H1 (cell line): Measurements from ENCODE around the gene NEDD9. TPM values are rescaled to one million over a fixed set of nuclear protein-coding genes. Genes with fewer than 3 reads are reported as not detected.

Experiments used
- CTCF ChIA-PET: fragments of 300-600 bp; sonication (Branson Sonifier 250); formaldehyde crosslinking; loops from one replicate; lab custom pipeline; 2021; ENCODE audit not compliant: partially characterized antibody; lab: Charles Lee
- POLR2A ChIA-PET: fragments of 300-600 bp; sonication (Branson Sonifier 250); formaldehyde crosslinking; loops from one replicate; lab custom pipeline; 2021; ENCODE audit warnings: inconsistent platforms; ENCODE audit not compliant: partially characterized antibody; lab: Charles Lee
- DNase-seq, 2 experiments: peaks; one replicate each; pipeline versions ENCODE4 v3.0.0 to v3.0.0-alpha.2; 2010 to 2022; ENCODE audit warnings: low spot score in 2 of 2, low read depth in 1 of 2, mixed read lengths in 1 of 2
- FAIRE-seq: peaks from 2 replicates; lab custom pipeline; 2011; peaks lifted over from hg19 to GRCh38; lab: Jason Lieb, UNC
- H2AFZ ChIP-seq: 2 replicates; pipeline ENCODE4 v1.8.1; 2012; ENCODE audit warnings: low read length, inconsistent platforms
- H2AK5ac ChIP-seq: 2 replicates; pipeline ENCODE4 v1.6.1; 2013; ENCODE audit warnings: low read depth, low read length
- H2BK120ac ChIP-seq: replicated peaks from 2 replicates; pipeline ENCODE3; 2013; ENCODE audit warnings: low read depth, low read length, inconsistent platforms
- H2BK12ac ChIP-seq: 2 replicates; pipeline ENCODE4 v1.6.1; 2013; ENCODE audit warnings: low read depth, low read length
- H2BK15ac ChIP-seq: 2 replicates; pipeline ENCODE4 v1.6.1; 2013; ENCODE audit warnings: low read length
- H2BK20ac ChIP-seq: 2 replicates; pipeline ENCODE4 v1.6.1; 2013; ENCODE audit warnings: low read length
- H2BK5ac ChIP-seq: 2 replicates; pipeline ENCODE4 v1.6.1; 2013; ENCODE audit warnings: low read depth, low read length
- H3K14ac ChIP-seq: 2 replicates; pipeline ENCODE4 v1.6.1; 2013; ENCODE audit warnings: inconsistent platforms; ENCODE audit not compliant: insufficient read length
- H3K18ac ChIP-seq: 2 replicates; pipeline ENCODE4 v1.6.1; 2013; ENCODE audit warnings: low read length; ENCODE audit errors: extremely low read depth
- H3K23ac ChIP-seq: 2 replicates; pipeline ENCODE4 v1.6.1; 2013; ENCODE audit warnings: inconsistent platforms; ENCODE audit not compliant: insufficient read length
- H3K23me2 ChIP-seq: 2 replicates; pipeline ENCODE4 v1.6.1; 2013; ENCODE audit warnings: low read depth, low read length
- H3K27ac ChIP-seq: 2 replicates; pipeline ENCODE4 v1.6.1; 2011; ENCODE audit warnings: low read depth, low read length, inconsistent platforms
- H3K27me3 ChIP-seq, 4 experiments: replicated peaks in 1 of 4; 1 replicate in 1 of 4; 2 replicates in 3 of 4; pipeline versions ENCODE4 v1.6.1 to v1.8.1; 2011 to 2013; ENCODE audit warnings: low read length in 3 of 4, mild to moderate bottlenecking in 3 of 4, inconsistent platforms in 2 of 4, mixed read lengths in 2 of 4, moderate library complexity in 1 of 4; ENCODE audit not compliant: control insufficient read depth in 3 of 4, insufficient read depth in 3 of 4; ENCODE audit errors: extremely low read depth in 1 of 4
- H3K36me3 ChIP-seq, 4 experiments: 2 replicates each; pipeline versions ENCODE4 v1.6.1 to v1.8.1; 2011 to 2013; ENCODE audit warnings: mild to moderate bottlenecking in 4 of 4, low read length in 3 of 4, moderate library complexity in 2 of 4, control low read depth in 1 of 4, inconsistent platforms in 1 of 4; ENCODE audit not compliant: insufficient read depth in 4 of 4, control insufficient read depth in 2 of 4
- H3K4ac ChIP-seq: replicated peaks from 2 replicates; pipeline ENCODE3; 2013; ENCODE audit warnings: low read length, low read depth, mixed read lengths, inconsistent platforms; ENCODE audit not compliant: insufficient read length
- H3K4me1 ChIP-seq, 4 experiments: replicated peaks in 1 of 4; 1 replicate in 1 of 4; 2 replicates in 3 of 4; pipeline versions ENCODE4 v1.6.1 to v1.8.1; 2011 to 2013; ENCODE audit warnings: low read length in 3 of 4, inconsistent platforms in 2 of 4, mixed read lengths in 1 of 4; ENCODE audit not compliant: insufficient read depth in 4 of 4, control insufficient read depth in 3 of 4
- H3K4me2 ChIP-seq, 2 experiments: 2 replicates each; pipeline versions ENCODE4 v1.6.1 to v1.8.1; 2011 to 2013; ENCODE audit warnings: low read depth in 2 of 2, low read length in 2 of 2, control low read depth in 1 of 2, inconsistent platforms in 1 of 2, mild to moderate bottlenecking in 1 of 2; ENCODE audit not compliant: insufficient read depth in 1 of 2
- H3K4me3 ChIP-seq, 4 experiments: fragments of 200-600, 300-600 bp in 1 of 4; sonication (generic), shearing (Covaris generic), sonication (Bioruptor Twin) in 1 of 4; 2 replicates each; pipeline versions ENCODE4 v1.5.1 to v1.8.1; 2011 to 2016; ENCODE audit warnings: low read length in 4 of 4, low read depth in 3 of 4, control low read depth in 2 of 4, inconsistent platforms in 2 of 4, mild to moderate bottlenecking in 2 of 4, mixed read lengths in 1 of 4, moderate library complexity in 1 of 4; ENCODE audit not compliant: insufficient read depth in 2 of 4; ENCODE audit errors: extremely low read depth in 1 of 4
- H3K56ac ChIP-seq: replicated peaks from 2 replicates; pipeline ENCODE3; 2013; ENCODE audit warnings: low read depth, mild to moderate bottlenecking, mixed read lengths, low read length, inconsistent platforms; ENCODE audit not compliant: insufficient read length
- H3K79me1 ChIP-seq: 2 replicates; pipeline ENCODE4 v1.6.1; 2013; ENCODE audit warnings: low read depth, low read length, control low read depth
- H3K79me2 ChIP-seq, 2 experiments: 2 replicates each; pipeline versions ENCODE4 v1.6.1 to v1.8.1; 2012 to 2013; ENCODE audit warnings: low read length in 2 of 2, mild to moderate bottlenecking in 2 of 2, inconsistent platforms in 1 of 2; ENCODE audit not compliant: insufficient read depth in 2 of 2, control insufficient read depth in 1 of 2
- H3K9ac ChIP-seq, 4 experiments: replicated peaks in 1 of 4; 1 replicate in 1 of 4; 2 replicates in 3 of 4; pipeline versions ENCODE4 v1.6.1 to v1.8.1; 2011 to 2013; ENCODE audit warnings: low read depth in 3 of 4, low read length in 3 of 4, control low read depth in 2 of 4, mild to moderate bottlenecking in 2 of 4, moderate library complexity in 2 of 4, inconsistent platforms in 1 of 4; ENCODE audit errors: extremely low read depth in 1 of 4
- H3K9me3 ChIP-seq, 2 experiments: 2 replicates each; pipeline versions ENCODE4 v1.6.1 to v1.8.1; 2012 to 2013; ENCODE audit warnings: mild to moderate bottlenecking in 2 of 2, moderate library complexity in 2 of 2, control low read depth in 1 of 2, inconsistent platforms in 1 of 2, low read depth in 1 of 2, low read length in 1 of 2, mixed read lengths in 1 of 2; ENCODE audit not compliant: insufficient read depth in 2 of 2
- H4K20me1 ChIP-seq, 2 experiments: replicated peaks in 1 of 2; 2 replicates each; pipeline versions ENCODE3 to v1.8.1; 2011 to 2013; ENCODE audit warnings: inconsistent platforms in 2 of 2, low read length in 2 of 2, mild to moderate bottlenecking in 1 of 2; ENCODE audit not compliant: insufficient read depth in 2 of 2, control insufficient read depth in 1 of 2
- H4K5ac ChIP-seq: 2 replicates; pipeline ENCODE4 v1.6.1; 2013; ENCODE audit warnings: low read length, low read depth, mixed read lengths, inconsistent platforms; ENCODE audit not compliant: insufficient read length
- H4K8ac ChIP-seq: 2 replicates; pipeline ENCODE4 v1.8.0; 2013; ENCODE audit warnings: mild to moderate bottlenecking, moderate library complexity, low read length, inconsistent platforms; ENCODE audit not compliant: insufficient read depth; ENCODE audit errors: extremely low read depth
- H4K91ac ChIP-seq: replicated peaks from 2 replicates; pipeline ENCODE3; 2013; ENCODE audit warnings: low read length, mixed read lengths, inconsistent platforms; ENCODE audit not compliant: insufficient read length
- ATF3 ChIP-seq: IDR thresholded peaks from 2 replicates; pipeline ENCODE4 v1.6.1; 2011; ENCODE audit warnings: low read depth, mild to moderate bottlenecking, low read length; ENCODE audit not compliant: insufficient read depth
- MAX ChIP-seq: IDR thresholded peaks from 2 replicates; pipeline ENCODE4 v1.6.1; 2012; ENCODE audit warnings: inconsistent platforms
- POLR2A ChIP-seq, 2 experiments: IDR thresholded peaks; 1 replicate in 1 of 2; 2 replicates in 1 of 2; pipeline ENCODE4 v1.6.1; 2011; ENCODE audit warnings: low read depth in 2 of 2, low read length in 2 of 2, mild to moderate bottlenecking in 2 of 2; ENCODE audit errors: control extremely low read depth in 1 of 2
- TCF12 ChIP-seq: IDR thresholded peaks from 2 replicates; pipeline ENCODE4 v1.6.1; 2011; ENCODE audit warnings: low read depth, mild to moderate bottlenecking, low read length
- WGBS, 2 experiments: shearing (Covaris generic) in 1 of 2; methylation state at CpG; one replicate each; pipeline versions ENCODE4 v1.1.6 to v1.1.7; 2013 to 2015; ENCODE audit warnings: low lambda C conversion rate in 2 of 2, mixed read lengths in 2 of 2, inconsistent platforms in 1 of 2, low coverage in 1 of 2, missing lambda C conversion rate in 1 of 2; ENCODE audit not compliant: insufficient replicate concordance in 2 of 2, insufficient coverage in 1 of 2, insufficient read length in 1 of 2; ENCODE audit errors: extremely low coverage in 1 of 2, missing lambda C conversion rate in 1 of 2; 5-methylcytosine and 5-hydroxymethylcytosine counted together
- polyA plus RNA-seq, 7 experiments: library from polyadenylated mRNA; depleted of rRNA in 3 of 7; stranded (reverse) in 5 of 7; unstranded in 2 of 7; fragments of >200 nt in 5 of 7; fragments of 200-250 nt in 2 of 7; gene quantifications; 1 replicate in 5 of 7; 2 replicates in 1 of 7; 4 replicates in 1 of 7; pipeline versions ENCODE4 v1.2.1 to v1.2.3, GENCODE V29; 2011 to 2013; ENCODE audit warnings: missing spikeins in 2 of 7, mixed read lengths in 2 of 7
- total RNA-seq: library from RNA; stranded (reverse); fragmentation: NEBNext Ultra II Directional; extraction: Animal tissue kit (Norgen Biotek cat#: 25700); gene quantifications from 2 replicates; pipeline ENCODE4 v1.2.1, GENCODE V29; 2021

The NEDD9 gene
- total and polyA plus RNA-seq, 2 of the 8 experiments (the other 6 are each of a cell fraction or from before 2014, with no cell fraction given), result 3.6 to 12.0 TPM

- no peak for FAIRE-seq
- Histone ChIP-seq H3K79me1 (no peaks in the 10 kb centered on the region), H4K91ac (no peak overlapping the region), H2AFZ (0 out of 2 replicates have a peak overlapping the region, but pooled peaks have one; percentile 9), H2BK12ac (no peak overlapping the region), H3K27me3 (peaks cover 0 to 7% (median 5%) of the 10 kb centered on the region in 4 experiments; a peak in 4 of 7 replicates), H2AK5ac (no peak overlapping the region), H3K9ac (no peak overlapping the region), H4K20me1 (no peaks in the 10 kb centered on the region), H4K8ac (no peak overlapping the region; the same call in 1 of the 2 replicates), H3K79me2 (no peaks in the 10 kb centered on the region), H3K4me3 (no peak overlapping the region), H2BK5ac (no peak overlapping the region), H3K9me3 (peaks cover 0 to 3% of the 10 kb centered on the region in 2 experiments; a peak in 2 of 4 replicates), H3K4ac (no peak overlapping the region), H2BK120ac (no peak overlapping the region), H2BK20ac (no peak overlapping the region), H3K4me1 (peaks cover 0 to 6% (median 1%) of the 10 kb centered on the region in 4 experiments; a peak in 4 of 7 replicates), H3K27ac (no peak overlapping the region), H3K14ac (no peak overlapping the region), H4K5ac (no peak overlapping the region), H3K18ac (no peak overlapping the region), H3K4me2 (no peak overlapping the region), H2BK15ac (no peak overlapping the region), H3K36me3 (no peaks in the 10 kb centered on the region), H3K56ac (no peak overlapping the region), H3K23ac (no peak overlapping the region), H3K23me2 (no peaks in the 10 kb centered on the region)
- no peak for DNase-seq
- no peak for TF ChIP-seq TCF12
- no peak for TF ChIP-seq ATF3
- TF ChIP-seq POLR2A (IDR thresholded peaks at IDR 0.05; ENCODE audit: control extremely low read depth in 1 of 2, low read depth in 2 of 2, low read length in 2 of 2), result no peak
- TF ChIP-seq MAX, result no peak
- ChIA-PET POLR2A (interaction anchor here (1.0 to 1.3 kb wide), 2 partner anchors 13 to 29 kb away, joined by 3 to 4 read pairs; partner anchors contain the start of gene NEDD9), CTCF (interaction anchor here (0.5 to 1.3 kb wide), 6 partner anchors 8 to 177 kb away, joined by 3 to 4 read pairs (median 3); no protein-coding TSS in a partner anchor)
- 81% methylated on average over 9 of the region's 9 CpGs; no CpG with 5 or more reads in 1 of the 2 experiments for WGBS, 2 experiments
Observed at GRCh38 chr6:11245381-11246256, 13.2 kb upstream of the NEDD9 start.
